Kidney epithelial cell (primary cell): Measurements from ENCODE around the gene FGGY. TPM values are rescaled to one million over a fixed set of nuclear protein-coding genes. Genes with fewer than 3 reads are reported as not detected.

Experiments used
- DNase-seq: peaks from one replicate; pipeline ENCODE4 v3.0.0-alpha.2; 2010; ENCODE audit warnings: low read depth
- H3K27me3 ChIP-seq: 2 replicates; pipeline ENCODE4 v1.6.0; 2011; ENCODE audit warnings: low read length; ENCODE audit not compliant: control insufficient read depth, insufficient read depth
- H3K36me3 ChIP-seq: 2 replicates; pipeline ENCODE4 v1.5.1; 2011; ENCODE audit warnings: low read length; ENCODE audit not compliant: control insufficient read depth, insufficient read depth
- H3K4me3 ChIP-seq: 2 replicates; pipeline ENCODE4 v1.5.1; 2011; ENCODE audit warnings: low read depth, mild to moderate bottlenecking, control low read depth, low read length
- CTCF ChIP-seq: IDR thresholded peaks from 2 replicates; pipeline ENCODE4 v1.5.1; 2011; ENCODE audit warnings: mild to moderate bottlenecking, moderate library complexity, low read length, control low read depth, inconsistent platforms; ENCODE audit not compliant: insufficient read depth, poor library complexity, severe bottlenecking
- total RNA-seq: library from RNA; depleted of rRNA; stranded (reverse); fragments of >200 nt; gene quantifications from 2 replicates; pipeline ENCODE4 v1.2.3, GENCODE V29; 2015

FGGY gene
- total RNA-seq, 1 donor from 2014 or later = 8.6 TPM

- no peak overlapping the region for H3K4me3 ChIP-seq
- H3K27me3 ChIP-seq = no peaks in the 10 kb centered on the region
- no peaks in the 10 kb centered on the region for H3K36me3 ChIP-seq
- DNase-seq = no peak
- no peak for TF ChIP-seq CTCF
These were observed 111.8 kb downstream of the FGGY start for GRCh38 chr1:59408608-59409240.

GRCh38 chr1:59409549-59409948 is 112.7 kb downstream of the FGGY start:
- Histone ChIP-seq H3K27me3 (no peaks in the 10 kb centered on the region), H3K4me3 (no peak overlapping the region), H3K36me3 (no peaks in the 10 kb centered on the region)
- no peak for TF ChIP-seq CTCF
- DNase-seq = no peak

GRCh38 chr1:59409986-59410385 is 113.1 kb downstream of the FGGY start:
- H3K36me3 ChIP-seq = no peaks in the 10 kb centered on the region
- H3K27me3 ChIP-seq = no peaks in the 10 kb centered on the region
- H3K4me3 ChIP-seq = no peak overlapping the region
- TF ChIP-seq CTCF = no peak
- no peak for DNase-seq

- no peak overlapping the region for H3K4me3 ChIP-seq
- H3K27me3 ChIP-seq = no peaks in the 10 kb centered on the region
- TF ChIP-seq CTCF = no peak
- no peaks in the 10 kb centered on the region for H3K36me3 ChIP-seq
- DNase-seq = no peak
These were observed 113.6 kb downstream of the FGGY start for GRCh38 chr1:59410457-59410856.

GRCh38 chr1:59411147-59411546 is 114.3 kb downstream of the FGGY start:
- no peak for TF ChIP-seq CTCF
- H3K4me3 ChIP-seq = no peak overlapping the region
- H3K36me3 ChIP-seq = no peaks in the 10 kb centered on the region
- no peaks in the 10 kb centered on the region for H3K27me3 ChIP-seq
- DNase-seq = no peak

GRCh38 chr1:59412718-59413326 is 115.9 kb downstream of the FGGY start:
- no peak for DNase-seq
- Histone ChIP-seq H3K4me3 (no peak overlapping the region), H3K27me3 (no peaks in the 10 kb centered on the region), H3K36me3 (no peaks in the 10 kb centered on the region)
- TF ChIP-seq CTCF = no peak
